Glomerular endothelial cell (primary cell): Measurements from ENCODE around the gene WDHD1. TPM values are rescaled to one million over a fixed set of nuclear protein-coding genes. Genes with fewer than 3 reads are reported as not detected.
A peak's percentile ranks its signal among the peaks of the same experiment; 100 is the strongest.
"Not testable (repeated sequence)": the region's sequence is repeated elsewhere in the genome, so short reads cannot be mapped to it uniquely, and the experiment has no call there.

Source experiments
- DNase-seq: peaks from one replicate; pipeline ENCODE4 v3.0.0-alpha.2; 2011; ENCODE audit warnings: low read depth, low spot score; ENCODE audit errors: extremely low read depth
- total RNA-seq: library from RNA; depleted of rRNA; stranded (reverse); fragments of >200 nt; gene quantifications from 2 replicates; pipeline ENCODE4 v1.2.3, GENCODE V29; 2015

WDHD1 gene
- total RNA-seq, 1 donor from 2014 or later = 5.1 TPM

GRCh38 chr14:55051165-55051422 is 24.2 kb upstream of the WDHD1 start:
- no peak for DNase-seq

GRCh38 chr14:55048900-55049436 is 22.1 kb upstream of the WDHD1 start:
- no peak for DNase-seq

DNA sequence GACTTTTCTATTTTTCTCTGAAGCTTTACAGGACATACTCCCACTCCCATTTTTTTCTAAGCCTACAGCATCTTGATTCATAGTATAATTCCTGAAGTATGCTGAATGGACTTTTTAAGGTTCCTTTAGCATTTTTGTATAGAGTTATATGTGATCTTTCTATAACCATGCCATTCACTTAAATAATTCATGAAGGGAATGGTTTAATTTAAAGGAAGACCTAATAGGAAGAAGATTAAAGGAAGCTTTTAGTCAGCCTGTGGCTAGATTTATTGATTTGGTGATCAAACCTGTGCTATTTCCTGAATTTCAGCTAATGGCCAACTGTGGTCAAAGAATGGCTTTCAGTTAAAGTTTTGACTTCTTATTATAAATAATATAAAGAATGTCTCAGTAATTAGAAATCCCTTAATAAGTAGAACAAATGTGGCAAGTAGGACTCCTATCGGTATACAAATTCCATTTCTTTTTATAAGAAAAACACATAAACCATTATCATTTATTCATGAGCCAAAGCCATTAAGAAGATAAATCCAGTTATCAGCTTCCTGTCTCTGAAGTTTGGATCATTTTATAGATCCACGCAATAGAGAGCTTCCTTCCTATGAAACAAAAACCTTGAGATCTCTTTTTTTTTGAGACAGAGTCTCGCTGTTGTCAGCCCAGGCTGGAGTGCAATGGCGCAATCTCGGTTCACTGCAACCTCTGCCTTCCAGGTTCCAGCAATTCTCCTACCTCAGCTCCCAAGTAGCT is 20.6 kb upstream of the WDHD1 start:
- no peak for DNase-seq

GRCh38 chr14:55045087-55045486 is 18.2 kb upstream of the WDHD1 start:
- DNase-seq = no peak

GRCh38 chr14:55043528-55043927 is 16.6 kb upstream of the WDHD1 start:
- no peak for DNase-seq

DNA sequence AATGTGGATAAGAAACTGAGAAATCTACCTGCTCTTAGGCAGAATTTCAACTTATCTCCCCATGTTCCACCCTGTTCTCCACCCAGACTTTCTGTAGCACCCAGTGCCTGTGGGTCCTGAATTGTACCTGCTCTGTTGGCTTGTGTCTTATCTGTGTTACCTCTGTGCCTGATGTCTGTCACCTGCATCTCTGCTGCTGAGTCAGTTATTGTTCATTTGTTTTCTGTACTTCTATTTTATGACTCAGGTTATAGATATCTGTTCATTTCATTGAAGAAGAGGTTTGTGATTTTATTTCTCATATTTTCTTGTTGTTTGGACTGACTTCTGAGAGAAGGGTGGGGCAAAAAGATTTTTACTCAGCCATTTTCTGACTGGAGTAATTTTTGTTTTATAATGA is 11.8 kb upstream of the WDHD1 start:
- DNase-seq = no peak

DNA sequence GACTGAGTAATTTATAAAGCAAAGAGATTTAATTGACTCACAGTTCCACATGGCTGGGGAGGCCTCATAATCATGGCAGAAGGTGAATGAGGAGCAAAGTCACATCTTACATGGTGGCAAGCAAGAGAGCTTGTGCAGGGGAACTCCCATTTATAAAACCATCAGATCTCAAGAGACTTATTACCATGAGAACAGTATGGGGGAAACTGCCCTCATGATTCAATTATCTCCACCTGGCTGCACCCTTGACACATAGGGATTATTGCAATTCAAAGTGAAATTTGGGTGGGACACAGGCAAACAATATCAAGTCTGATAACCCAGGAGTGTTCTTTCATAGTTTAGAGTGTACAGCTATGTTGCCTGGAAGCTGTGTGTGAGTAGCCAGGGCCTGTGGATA is 11.1 kb upstream of the WDHD1 start:
- DNase-seq = not testable (repeated sequence)

- no peak for DNase-seq
Measured at GRCh38 chr14:55031190-55031589, 4.3 kb upstream of the WDHD1 start.

GRCh38 chr14:55028476-55028875 is 1.6 kb upstream of the WDHD1 start:
- DNase-seq = no peak

GRCh38 chr14:55028066-55028465 is 1.2 kb upstream of the WDHD1 start:
- no peak for DNase-seq

DNA sequence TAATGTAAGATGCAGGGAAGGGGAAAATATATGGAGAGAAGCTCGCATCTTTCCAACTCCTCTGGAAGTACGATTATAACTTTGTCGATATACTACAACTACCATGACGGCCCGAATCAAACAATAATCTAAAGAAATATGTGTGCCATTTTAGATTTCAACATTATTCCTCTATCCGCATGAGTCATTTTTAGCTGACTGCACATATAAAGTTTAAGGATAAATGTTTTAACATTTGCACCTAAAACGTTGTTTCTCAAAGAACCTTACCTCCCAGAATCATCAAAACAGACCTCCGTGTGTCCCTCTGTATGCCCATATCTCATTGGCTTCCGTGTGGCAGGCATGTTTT is 482 bp downstream of the WDHD1 start:
- DNase-seq = no peak

DNA sequence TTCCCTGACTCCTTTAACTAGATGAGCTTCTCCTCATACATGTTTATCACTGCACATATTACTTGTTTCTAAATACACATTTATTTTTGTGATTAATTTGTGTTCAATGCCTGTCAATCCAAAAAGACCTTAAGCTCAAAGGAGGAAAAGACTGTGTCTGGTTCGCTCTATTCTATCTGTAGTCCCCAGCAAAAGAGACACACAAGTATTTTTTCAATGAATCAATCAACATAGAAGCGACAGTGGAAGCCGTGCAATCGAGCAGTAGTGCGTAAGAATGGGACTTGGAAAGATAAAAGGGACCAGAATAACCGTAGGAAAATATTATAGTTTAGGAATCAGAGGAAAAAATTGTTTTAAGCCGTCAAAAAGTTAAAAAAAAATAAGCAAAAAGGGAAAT is 951 bp downstream of the WDHD1 start:
- DNase-seq = no peak

GRCh38 chr14:55024365-55024764 is 2.5 kb downstream of the WDHD1 start:
- DNase-seq = not testable (repeated sequence)

DNA sequence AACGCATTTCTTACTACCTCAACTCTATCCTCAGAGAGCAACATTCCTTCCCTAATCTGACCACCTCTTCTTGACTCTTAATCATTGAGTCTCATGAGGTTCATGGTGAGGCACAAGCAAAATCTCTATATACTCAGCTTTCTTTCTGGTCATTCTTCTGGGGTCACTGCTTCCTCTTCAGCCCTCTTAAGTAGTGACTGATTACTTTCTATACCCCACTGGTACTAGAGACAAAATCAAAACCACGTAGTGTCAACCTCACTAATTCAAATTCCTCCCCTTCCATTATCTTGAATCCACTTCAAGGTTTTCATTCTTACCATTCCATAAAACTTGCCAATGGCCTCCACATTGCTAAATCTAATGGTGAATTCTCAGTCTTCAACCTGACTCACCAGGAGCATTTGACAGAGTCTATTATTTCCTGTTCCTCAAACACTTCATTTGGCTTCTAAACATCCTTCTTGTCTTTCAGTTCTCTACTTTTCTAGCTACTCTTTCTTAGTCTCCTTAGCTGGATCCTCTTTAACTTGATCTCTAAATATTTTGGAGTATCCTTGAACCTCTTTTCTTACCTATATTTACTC is 6.8 kb downstream of the WDHD1 start:
- no peak for DNase-seq

GRCh38 chr14:55015006-55015405 is 11.9 kb downstream of the WDHD1 start:
- DNase-seq = no peak

GRCh38 chr14:55005071-55005470 is 21.8 kb downstream of the WDHD1 start:
- DNase-seq = no peak

DNA sequence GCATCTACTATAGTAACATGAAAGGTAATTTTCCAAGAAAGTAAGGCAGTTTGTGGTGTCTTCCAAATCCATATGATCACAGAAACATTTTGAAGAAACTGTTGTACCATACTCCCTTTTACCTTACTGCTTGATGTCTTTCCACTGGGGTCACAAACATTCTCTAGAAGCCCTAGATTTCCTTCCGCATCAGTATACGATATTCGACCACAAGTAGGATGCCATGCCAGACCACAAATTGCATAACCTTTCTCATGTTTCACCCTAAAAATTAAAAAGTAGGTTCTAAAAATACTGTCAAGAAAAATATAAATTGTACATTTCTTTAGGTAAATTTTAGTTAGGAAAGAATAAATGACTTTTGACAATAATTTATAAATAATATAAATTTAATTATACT is 26.5 kb downstream of the WDHD1 start:
- DNase-seq = no peak

GRCh38 chr14:54985156-54985555 is 41.7 kb downstream of the WDHD1 start:
- DNase-seq = no peak

GRCh38 chr14:54981698-54982097 is 45.2 kb downstream of the WDHD1 start:
- DNase-seq = no peak

DNA sequence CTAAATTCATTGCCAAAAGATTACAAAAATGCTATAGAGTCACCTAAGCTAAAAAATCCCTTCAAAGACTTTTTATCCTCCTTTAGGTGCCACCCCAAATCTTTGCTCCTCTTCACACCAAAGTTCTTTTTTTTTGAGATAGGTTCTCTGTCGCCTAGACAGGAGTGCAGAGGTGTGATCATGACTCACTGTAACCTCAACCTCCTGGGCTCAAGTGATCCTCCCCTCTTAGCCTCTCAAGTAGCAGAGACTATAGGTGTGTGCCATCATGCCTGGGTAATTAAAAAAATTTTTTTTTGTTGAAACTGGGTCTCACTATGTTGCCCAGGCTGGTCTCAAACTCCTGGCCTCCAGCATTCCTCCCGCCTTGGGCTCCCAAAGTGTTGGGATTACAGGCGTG is 47.9 kb downstream of the WDHD1 start:
- DNase-seq = no peak

DNA sequence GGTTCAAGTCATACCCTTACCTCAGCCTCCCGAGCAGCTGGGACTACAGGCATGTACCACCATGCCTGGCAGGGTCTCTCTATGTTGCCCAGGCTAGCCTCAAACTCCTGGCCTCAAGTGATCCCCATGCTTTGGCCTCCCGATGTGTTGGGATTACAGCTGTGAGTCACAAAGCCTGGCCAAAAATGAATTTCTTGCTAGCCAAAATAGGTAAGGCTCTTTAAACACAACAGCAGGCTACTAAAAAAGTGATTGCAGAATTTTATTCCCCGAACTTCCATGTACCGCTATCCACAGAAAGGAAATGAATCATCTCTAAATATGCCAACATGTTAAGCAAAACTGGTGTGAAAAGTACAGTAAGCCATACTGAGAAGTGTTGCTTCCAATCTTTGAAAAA is 50.6 kb downstream of the WDHD1 start:
- DNase-seq = peak; percentile 31

DNA sequence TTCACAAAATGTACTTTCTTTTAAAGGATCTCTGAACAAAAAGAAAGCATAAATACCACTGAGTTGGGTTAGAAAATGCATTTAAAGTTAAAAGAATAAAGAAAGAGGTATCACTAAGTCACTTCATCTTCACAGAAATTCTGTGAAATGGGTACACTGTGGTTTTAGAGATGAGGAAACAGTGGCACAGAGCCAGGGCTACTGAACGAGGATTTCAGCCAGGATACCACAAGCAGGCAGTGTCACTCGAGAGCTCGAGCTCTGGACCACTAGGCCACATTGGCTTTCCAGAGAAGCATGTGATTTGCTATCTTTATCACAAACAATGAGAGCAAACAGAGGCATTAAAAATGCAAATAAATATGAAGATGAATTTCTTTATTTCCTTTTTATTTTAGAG is 51.0 kb downstream of the WDHD1 start:
- DNase-seq = no peak
